HG03354 (cell line): ENCODE results near the gene LDLRAD4.
"Not testable (repeated sequence)": the region's sequence is repeated elsewhere in the genome, so short reads cannot be mapped to it uniquely, and the experiment has no call there.

Source experiments
- ATAC-seq: cut with Tn5 transposase; IDR thresholded peaks from one replicate; pipeline ENCODE4 v1.9.1; 2021; ENCODE audit warnings: mild to moderate bottlenecking; ENCODE audit not compliant: unreplicated experiment, poor library complexity, severe bottlenecking

Gene LDLRAD4

DNA sequence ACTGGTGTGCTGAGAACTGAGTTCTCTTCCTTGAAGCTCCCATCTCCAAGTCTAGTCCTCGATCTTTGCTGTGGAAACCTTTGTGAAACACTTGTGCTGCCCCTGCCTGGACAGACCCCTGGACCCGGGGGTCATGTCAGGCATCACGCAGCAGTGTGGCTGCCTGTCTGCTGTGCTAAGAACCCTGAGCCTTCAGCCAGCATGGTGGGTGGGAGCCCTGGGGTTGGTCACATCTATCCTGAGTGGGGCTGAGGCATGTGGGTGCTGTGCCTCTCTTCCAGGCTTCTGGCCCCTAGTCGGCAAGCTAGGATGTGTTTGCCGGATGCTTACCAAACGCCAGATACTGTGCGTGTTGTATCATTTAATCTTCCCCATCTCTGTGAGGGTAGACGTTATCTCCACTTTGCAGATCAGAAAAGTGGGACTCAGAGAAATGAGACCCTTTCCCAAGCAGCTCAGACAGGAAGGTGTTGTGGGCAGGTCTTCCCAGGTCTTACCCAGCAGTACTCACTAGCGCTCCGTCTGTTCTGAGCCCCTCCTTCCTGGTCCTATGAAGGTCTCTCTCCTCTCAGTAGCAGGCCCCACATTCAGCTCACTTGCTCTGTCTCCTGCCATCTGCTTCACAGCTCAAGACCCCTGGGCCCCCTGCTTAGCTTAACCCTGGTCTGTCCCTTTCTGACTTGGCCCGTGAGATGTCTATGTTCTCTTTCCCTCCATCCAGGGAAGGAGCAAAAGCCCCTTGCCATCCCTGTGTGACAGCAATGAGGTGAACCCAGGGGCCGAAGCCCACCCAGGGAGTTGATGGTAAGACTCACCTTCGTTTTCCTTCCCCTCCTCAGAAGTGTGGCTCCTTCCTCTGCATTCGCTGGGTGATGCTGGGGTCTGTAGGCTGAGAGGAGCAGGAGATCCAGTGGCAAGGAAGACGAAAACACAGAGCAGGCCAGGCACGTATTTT lies 265.0 kb downstream of the LDLRAD4 start:
- no peak for ATAC-seq

DNA sequence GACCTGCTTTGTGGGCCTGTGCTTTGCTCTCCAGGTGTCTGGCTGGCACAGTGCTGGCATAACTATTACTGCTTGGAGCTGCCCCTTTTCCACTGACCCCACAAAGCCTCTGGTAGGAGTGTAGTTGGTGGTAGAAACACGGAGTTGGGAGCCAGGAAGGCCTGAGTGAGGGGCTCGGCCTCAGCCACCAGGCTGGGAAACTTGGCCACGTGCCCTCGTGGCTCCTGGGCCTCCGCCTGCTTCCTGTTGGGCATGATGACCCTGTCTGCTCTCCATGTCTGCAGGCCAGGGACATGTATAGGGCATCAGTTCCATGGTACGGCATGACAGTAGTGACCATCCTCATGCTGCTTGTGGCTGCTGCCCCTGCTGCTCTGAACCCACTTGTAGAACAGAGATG lies 266.6 kb downstream of the LDLRAD4 start:
- ATAC-seq, result no peak

DNA sequence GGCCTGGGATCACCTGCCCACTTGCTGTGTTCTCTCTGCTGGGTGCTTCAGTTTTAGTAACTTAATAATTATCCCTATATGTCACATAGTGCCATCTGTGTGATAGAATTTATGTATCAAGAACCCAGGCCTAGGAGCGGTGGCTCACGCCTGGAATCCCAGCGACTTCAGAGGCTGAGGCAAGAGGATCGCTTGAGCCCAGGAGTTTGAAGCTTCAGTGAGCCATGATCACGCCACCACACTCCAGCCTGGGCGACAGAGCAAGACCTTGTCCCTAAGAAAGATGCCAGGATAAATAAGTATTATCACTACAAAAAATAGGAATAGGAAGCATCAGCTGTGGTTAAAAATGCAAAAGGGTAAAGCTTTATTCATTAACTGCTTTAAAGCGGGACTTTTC lies 267.0 kb downstream of the LDLRAD4 start:
- ATAC-seq, result no peak

DNA sequence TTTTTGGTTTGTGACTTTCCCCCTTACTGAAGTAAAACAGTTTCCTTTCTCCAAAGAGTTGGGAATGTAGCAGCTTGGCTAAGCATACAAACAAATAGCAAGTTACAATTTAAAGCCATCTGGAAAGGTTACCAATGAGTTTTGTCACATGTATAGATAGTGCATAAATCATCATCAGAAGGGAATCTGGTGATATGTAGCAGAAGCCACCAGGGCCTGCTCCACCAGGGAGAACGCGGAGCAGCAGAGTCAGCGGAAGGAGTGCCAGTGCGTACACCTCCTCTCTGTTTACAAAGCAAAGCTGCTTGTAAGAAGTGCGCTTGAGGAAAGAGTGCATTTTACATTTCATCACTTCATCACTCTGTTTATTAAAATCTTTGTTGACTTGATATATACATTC lies 267.7 kb downstream of the LDLRAD4 start:
- no peak for ATAC-seq

DNA sequence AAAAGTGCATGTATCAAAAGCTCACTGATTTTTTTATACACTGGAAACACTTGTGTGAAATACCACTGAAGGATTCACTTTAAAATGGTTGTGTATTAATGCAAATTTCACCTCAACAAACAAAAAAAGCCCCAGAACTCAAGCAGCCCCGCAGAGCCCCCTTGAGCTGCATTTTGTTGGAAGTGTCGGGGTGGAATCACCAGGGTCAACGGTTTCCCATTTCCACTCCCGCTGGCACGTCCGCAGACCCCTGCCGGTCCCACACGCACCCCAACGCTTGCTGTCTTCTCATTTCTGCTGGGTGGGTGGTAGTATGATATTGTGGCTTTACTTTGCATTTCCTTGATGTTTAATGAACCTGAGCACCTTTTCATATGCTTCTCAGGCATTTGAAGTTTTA lies 268.1 kb downstream of the LDLRAD4 start:
- no peak for ATAC-seq

DNA sequence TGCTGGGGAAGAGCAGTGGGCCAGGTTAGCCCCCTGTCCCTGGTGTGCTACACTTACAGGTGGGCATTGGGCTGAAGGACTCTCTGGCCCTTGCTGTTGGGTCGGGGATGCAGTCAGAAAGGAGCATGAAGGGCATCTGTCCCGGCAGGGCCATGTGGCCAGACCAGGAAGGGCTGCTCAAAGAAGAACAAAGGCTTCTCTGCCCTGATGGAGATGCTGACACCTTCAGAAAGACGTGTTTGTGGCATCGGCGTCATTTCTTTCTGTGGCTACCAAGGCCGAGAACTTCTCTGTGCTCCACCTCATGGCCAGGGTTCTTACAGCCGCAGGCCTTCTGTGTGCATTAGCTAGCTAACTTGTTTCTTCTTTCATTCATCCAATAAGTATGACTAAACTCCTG lies 268.7 kb downstream of the LDLRAD4 start:
- no peak for ATAC-seq

GRCh38 chr18:13488281-13488929 lies 269.8 kb downstream of the LDLRAD4 start:
- ATAC-seq, result no peak

- not testable (repeated sequence) for ATAC-seq
Measured at GRCh38 chr18:13489303-13489702, 270.7 kb downstream of the LDLRAD4 start.

GRCh38 chr18:13491138-13491537 lies 272.6 kb downstream of the LDLRAD4 start:
- no peak for ATAC-seq

DNA sequence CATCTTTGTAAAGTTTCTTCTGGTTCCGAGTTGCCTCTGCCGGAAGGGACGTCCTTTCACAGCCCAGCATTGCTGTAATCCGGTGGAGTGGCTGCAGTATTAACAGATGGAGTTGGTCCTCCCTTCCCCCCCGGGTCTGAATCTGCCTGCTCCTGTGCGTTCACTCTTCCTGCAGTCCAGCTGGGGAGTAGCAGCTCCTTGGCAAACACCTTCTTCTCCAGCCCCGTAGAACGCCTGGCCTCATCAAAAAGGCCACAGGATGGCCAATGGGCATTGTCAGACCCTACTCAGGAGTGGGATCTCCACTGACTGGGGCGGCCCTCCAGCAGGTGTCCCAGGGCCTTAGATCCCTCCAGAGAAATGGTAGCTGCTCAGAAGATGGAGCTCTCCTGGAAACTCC lies 273.8 kb downstream of the LDLRAD4 start:
- ATAC-seq, result no peak

- ATAC-seq, result no peak
Measured at GRCh38 chr18:13493079-13493478, 274.5 kb downstream of the LDLRAD4 start.

- no peak for ATAC-seq
Measured at GRCh38 chr18:13493725-13494124, 275.2 kb downstream of the LDLRAD4 start.

DNA sequence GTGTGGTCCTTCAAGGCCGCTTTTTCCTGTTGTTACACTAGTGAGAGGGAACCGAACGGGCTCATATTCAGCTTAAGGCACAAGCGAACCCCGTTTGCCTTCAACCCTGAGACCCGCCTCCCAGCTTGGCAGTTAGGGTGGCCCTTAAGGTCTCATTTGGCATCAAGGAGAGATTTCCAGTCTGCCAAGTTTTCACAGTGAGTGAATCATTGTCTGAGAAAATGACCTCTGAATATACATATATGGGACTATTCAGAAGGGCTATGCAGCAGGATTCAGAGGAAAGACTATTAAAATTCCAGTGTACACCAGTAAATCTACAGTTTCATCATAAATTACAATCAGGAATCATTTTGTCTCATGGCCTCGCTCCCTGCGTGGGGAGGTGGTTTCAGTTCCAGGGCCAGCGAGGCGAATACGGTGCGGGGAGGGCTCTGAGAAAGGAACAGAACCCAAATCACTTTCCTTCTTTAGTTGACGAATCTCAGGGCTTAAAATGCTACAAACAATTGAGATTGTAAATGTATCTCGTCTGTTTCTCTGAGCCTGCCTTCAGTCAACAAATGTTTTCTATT lies 276.4 kb downstream of the LDLRAD4 start:
- no peak for ATAC-seq

DNA sequence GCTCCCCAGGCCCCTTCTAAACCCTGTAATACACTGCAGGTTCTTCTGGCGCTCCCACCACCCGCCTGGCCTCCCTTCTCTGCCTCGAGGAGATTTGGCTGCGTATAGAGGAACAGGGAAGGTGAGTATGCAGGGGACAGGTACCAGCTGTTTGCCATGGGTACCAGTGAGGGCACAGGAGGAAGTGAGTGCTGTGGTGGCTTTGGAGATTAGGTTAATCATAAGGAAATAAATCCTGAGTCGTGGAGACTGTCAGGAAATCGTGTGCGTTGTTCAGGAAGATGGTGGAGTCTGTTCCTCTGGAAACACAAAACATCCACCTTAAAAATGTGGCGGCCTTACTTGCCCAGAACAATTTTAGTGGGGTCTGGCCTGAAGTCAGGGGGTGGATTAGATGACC lies 277.4 kb downstream of the LDLRAD4 start:
- no peak for ATAC-seq

GRCh38 chr18:13496691-13497281 lies 278.2 kb downstream of the LDLRAD4 start:
- no peak for ATAC-seq

GRCh38 chr18:13499803-13500202 lies 281.2 kb downstream of the LDLRAD4 start:
- no peak for ATAC-seq

DNA sequence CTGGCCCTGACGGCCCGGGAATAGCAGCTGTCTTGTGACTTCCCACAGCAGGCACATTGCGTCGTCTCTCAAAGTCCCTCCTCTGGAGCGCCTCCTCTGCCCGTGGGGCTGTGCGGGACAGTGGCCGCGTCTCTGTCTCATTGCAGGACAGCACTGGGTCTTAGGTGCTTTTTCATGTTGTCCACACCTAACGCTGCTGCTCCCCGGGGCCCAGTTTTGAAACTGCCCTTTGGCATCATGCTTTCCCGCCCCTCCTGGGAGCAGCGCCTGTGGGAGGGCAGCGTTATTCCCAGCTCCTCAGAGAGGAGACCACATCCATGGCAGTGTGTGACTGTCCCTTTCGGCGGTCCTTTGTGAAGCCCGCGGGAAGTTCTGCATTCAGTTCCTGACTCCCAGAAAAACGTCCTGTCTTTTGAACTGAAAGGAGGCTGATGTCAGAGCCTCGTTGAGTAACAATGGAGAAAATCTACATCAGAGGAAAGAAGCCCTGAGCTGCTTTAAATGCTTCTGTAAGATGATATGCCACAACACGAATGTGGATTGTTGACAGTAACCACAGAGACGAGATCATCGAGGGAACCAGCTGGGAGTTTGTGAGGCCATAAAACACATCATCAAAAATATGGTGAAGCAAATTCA lies 281.8 kb downstream of the LDLRAD4 start:
- no peak for ATAC-seq

- ATAC-seq, result no peak
Measured at GRCh38 chr18:13500869-13501542, 282.4 kb downstream of the LDLRAD4 start.

- ATAC-seq, result no peak
Measured at GRCh38 chr18:13501543-13501887, 283.0 kb downstream of the LDLRAD4 start.

DNA sequence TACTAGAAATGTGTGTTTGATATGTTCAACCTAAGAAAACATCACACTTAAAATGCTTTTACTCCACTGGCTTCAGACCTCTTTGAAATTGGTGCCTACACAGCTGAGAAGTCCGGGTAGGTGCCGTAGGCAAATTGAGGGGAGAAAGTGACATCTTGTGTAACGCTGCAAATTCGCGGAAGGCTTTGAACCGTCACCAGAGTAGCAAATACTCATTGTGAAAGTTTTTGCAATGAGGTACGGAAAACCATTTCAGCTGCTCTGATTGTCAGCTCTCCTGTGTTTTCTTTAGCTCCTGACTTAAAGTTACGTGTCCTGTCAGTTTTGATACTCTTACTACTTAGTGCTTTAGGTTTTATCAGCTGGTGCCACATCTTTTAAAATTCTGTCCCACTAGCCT lies 283.3 kb downstream of the LDLRAD4 start:
- ATAC-seq, result peak; percentile 89
